Activated CD4-positive, CD25-positive, alpha-beta regulatory T cell (primary cell): ENCODE data around the gene CKS2.
A peak's percentile ranks its signal among the peaks of the same experiment; 100 is the strongest.
"Not testable (repeated sequence)": the region's sequence is repeated elsewhere in the genome, so short reads cannot be mapped to it uniquely, and the experiment has no call there.

ENCODE experiments used
- DNase-seq, 4 experiments: peaks; one replicate each; lab custom pipeline; 2025; lab: John Stamatoyannopoulos, UW

CKS2 gene

DNA sequence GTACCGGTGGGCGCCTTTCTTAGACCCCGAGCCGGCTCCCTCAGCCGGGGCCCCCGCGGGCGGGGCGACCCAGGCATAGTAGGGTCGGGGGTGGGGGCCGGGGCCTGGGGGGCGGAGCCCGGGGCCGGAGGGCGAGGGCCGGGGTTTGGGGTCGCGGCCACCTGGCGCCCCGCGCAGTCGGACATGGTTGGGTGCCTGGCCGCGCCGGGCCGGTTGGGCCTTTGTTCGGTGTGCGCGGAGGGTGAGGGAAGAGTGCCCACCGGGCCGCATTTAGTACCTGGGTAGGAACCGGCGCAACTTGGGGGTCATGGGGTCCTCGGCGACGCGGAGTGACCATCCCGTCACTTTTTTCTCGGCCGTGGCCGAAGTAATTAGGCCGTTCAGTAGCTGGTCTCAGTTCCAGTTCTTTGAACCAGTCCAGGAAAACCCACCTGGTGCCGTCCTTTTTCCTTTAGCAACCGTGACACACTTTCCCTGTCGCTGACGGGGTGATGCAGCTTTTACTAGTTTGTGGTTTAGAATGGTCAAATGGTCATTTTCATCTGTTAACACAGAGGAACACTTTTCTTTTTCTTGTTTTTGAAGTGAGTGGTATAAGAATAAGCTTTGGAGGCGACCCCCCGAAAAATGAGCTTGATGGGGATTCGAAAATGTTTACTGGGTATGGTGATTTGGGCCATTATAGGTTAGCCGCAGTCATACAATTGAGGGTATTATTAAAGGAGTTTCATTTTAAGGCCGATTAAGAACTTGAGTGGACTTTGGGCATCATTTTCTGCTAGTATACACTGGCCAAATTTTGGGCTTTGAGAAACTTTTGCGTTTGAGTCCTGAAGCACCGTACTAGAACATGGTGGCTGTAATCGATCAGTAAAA, 589 bp downstream of the CKS2 start:
- DNase-seq = peak in 1 of 4 experiments; percentile 37

DNA sequence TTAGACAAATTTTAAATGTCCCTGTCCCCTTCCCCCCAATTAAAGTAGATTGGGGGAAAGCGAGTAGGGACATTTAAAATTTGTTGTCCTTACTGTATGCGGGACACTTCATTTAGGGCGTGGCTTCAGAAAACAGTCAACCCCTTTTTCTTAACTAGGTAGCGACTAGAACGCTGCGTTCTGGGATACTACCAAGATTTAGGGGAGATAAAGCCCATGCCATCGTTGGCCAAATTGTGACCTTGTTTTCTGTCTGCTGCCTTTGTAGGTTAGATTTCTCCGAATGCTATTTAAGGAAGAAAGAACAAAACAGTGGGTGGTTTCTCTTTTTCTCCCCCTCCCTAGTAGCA, 1.2 kb downstream of the CKS2 start:
- no peak for DNase-seq

DNA sequence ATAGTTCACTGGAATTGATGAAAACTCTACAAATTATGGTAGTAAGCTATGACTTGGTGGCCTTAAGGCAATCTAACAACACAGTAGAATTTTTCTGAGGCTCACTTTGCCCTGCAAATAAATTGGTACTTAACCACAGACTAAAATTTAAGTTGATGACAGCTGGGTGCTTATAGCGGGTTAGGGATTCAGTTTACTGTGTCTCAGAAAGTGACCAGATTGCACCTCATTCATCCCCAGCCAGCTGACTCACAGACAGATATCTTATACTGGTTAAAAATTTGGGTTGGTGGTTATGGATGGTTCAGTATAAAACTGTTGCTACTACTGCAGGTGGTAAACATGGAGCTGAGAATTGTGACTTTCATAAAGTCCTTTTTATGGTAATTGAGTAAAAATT, 2.8 kb downstream of the CKS2 start:
- DNase-seq = no peak

DNA sequence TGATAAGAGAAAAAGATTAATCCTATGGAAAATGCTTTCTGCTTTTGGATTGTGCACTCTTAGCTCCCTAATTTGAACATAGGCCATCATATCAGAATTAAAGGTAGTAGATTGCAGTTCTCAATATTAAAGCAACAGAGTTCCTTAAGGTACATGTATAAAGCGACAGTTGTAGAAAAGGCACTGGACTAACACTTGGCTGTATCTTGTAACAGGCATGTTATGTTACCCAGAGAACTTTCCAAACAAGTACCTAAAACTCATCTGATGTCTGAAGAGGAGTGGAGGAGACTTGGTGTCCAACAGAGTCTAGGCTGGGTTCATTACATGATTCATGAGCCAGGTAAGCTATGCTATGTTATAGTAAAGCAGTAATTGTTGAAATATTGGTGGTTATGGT, 4.0 kb downstream of the CKS2 start:
- DNase-seq = no peak

DNA sequence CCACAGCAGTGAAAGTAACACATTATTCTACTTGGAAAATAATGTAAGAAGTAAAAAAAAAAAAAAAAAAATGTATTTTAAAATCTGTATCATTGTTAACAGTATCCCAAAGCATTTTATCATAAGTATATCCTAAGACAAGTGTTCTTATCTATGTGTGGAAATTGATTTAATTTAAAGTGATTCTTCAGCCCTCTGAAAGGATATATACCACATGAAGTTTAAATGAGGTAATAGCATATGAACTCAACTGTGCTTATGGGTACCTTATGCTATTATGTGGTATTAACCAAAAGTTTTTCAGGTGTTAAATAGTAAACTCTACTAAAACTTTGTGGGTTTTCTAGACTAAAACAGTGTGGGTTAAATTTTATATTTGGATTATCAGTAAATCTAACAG, 4.5 kb downstream of the CKS2 start:
- no peak for DNase-seq

DNA sequence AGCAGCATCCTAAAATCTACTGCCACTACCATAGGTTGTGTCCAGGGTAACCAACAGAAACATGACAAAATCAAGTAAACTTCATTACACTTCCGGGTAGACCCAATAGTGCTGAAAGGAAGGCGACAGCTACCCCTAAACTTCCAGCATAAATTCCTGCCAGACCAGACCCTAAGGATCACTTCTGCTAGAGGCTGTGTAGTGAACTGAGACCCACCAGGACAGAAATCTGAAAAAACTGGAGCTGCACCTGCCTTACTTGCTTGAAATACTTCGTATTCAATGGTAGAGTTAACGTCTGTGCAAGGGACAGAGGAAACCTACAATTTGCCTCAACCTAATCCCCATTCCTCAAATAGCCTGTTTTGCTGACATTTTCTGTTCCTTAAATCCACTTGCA, 6.3 kb downstream of the CKS2 start:
- no peak for DNase-seq

DNA sequence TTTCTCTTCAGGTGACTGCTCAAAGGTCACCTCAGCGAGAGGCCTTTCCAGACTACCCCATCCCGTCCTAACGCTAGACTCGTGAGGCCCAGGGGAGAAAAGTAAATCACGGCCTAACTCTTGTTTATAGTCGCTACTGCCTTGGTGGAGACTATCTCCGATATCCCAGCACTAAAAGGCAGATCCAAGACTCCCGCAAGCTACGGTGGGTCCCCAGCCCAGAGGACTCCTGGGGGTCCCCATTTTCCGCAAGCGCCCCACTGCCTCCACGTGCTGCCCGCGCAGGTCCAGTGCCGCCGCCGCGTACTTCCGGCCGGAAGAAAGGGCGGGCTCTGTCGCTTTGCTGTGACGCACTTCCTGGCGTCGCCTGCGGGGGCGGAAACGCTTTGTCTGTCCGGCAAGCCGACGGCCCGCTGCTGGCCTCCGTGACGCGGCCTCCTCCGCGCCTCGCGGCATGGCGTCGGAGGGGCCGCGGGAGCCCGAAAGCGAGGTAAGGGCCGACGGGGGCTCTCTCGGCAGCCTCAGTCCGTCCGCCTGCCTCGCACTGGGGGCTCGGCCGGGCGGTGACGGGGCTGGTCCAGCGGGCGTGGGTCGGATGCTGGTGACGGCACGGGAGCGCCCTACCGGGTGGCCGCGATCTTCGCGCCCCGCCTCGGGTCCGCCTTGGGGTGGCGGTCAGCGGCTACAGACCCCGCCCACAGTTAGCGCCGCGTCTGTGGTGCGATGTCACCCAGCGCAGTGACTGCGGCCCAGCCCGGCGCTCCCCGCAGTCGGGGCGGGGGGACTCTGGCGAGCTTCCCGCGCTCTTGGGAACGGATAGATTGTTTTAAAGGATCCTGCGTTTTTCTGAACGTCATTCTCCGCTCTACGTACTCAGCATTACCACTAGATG, 7.4 kb downstream of the CKS2 start, which contains the start of gene SECISBP2:
Gene SECISBP2 (plus strand): TSS at position 378 of the 892 bp plus-strand sequence. CDS start 77 bp downstream, at position 455.
- peak; percentile 86 to 89 (median 88) for DNase-seq

DNA sequence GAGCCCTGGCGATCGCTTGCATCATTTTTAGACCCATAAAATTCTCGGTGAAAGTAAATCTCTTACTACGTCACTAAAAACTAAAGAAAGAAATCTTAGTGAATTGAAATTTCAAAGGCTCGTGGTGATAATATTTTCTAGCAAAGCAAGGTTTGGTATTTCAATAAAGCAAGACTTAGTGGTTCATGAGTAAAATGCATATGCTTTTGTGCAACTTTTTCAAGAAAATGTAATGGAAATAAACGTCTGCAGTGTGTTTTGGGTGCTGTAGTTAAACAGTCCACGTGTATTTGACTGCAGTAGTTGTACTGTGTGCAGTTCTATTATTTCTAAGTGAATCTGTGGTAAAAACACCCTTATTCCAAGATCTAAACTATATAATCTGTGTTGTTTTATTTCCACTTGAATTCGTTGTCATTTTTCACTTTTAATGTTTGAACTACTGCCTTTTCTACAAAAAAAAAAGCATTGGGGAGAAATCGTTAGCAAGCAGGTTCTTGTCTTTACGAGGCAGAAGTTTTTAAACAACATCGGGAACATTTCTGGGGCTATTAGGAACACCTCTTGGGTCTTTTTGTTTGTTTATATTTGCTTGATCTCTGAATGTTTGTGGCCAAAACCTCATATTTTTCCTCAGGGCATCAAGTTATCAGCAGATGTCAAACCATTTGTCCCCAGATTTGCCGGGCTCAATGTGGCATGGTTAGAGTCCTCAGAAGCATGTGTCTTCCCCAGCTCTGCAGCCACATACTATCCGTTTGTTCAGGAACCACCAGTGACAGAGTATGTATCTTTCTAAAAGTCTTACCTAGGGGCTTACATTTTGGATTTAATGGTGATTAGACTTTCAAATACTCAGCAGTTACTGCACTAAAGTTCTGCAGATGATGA, 8.3 kb downstream of the CKS2 start:
- DNase-seq = no peak

DNA sequence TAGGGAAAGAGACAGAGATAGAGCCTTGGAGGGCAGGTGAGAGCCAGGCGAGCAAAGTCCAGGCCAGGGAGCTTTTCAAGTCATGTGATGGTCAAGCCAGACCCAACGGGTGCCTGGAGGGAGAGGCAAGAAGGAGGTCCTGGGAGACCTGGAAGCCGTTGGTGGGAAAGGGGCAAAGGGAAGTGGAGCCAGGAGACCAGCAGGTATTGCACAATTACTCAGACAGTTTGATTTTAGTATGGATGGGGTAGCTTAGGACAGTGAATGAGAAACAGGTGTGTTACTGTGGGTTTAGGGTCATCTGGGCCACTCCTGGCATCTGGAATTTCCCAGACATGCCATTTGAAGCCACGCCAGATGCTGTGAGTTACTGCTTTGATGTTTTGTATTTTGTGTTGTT, 12.4 kb downstream of the CKS2 start:
- DNase-seq = no peak

DNA sequence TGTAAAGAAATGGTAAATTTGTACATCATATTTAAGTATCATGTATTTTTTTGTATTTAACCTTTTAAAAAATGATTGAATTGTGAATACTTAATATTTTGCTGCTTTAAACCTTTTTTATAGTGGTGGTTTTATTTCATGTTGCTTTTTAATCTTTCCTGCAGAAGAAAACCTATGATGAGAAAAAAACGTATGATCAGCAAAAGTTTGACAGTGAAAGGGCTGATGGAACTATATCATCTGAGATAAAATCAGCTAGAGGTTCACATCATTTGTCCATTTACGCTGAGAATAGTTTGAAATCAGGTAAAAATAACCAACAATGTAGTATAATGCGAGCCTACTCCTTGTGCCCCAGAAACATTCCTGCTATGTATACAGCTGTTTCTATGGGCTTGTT, 14.7 kb downstream of the CKS2 start:
- no peak for DNase-seq

DNA sequence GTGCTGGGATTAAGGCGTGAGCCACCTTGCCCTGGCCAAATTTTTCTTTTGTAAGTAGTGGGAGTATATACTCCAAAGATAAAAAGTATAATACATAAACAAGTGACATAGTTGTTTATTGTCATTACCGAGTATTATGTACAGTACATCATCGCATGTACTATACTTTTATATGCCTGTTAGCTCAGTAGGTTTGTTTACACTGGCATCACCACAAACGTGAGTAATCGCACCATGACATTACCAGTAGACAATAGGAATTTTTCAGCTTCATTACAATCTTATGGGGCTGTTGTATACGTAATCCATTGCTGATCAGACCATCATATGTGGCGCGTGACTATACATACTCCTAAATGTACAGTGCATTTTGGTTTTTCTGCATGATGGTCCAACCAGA, 17.1 kb downstream of the CKS2 start:
- DNase-seq = no peak

DNA sequence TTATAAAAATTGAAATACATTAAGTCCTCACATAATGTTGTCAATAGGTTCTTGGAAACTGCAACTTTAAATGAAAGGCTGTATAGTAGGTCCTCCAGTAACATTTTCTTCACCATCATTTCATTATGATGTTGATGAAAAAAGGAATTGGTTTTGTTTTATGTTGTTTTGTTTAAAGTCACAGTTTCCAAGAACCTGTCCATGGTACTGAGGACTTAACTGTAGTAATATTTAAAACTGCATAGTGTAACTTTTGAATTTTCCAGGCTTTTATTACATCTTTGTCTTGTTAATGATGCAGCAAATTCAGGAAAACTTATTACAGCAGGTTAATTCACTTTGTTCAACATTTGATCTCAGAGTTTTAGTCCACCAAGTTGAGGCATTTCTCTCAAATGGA, 18.9 kb downstream of the CKS2 start:
- no peak for DNase-seq

DNA sequence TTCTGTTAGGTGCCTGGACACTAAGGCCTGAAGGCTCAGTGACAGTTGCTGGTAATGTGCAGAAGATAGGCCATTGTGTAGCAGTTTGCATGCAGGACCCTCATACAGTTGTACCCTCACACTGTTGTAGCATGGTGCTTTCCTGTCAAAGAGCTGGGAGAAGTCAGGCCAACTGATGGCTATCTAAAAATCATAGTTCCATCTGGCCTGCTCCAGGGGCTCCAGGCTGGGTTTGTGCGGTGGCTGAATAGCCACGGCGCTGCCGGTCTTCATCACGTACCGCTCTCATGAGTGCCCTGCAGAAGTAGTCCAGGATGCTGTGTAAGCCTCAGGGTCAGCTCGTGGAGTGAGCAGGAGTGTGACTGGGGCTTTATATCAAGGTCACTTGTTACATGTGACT, 19.5 kb downstream of the CKS2 start:
- DNase-seq = no peak

DNA sequence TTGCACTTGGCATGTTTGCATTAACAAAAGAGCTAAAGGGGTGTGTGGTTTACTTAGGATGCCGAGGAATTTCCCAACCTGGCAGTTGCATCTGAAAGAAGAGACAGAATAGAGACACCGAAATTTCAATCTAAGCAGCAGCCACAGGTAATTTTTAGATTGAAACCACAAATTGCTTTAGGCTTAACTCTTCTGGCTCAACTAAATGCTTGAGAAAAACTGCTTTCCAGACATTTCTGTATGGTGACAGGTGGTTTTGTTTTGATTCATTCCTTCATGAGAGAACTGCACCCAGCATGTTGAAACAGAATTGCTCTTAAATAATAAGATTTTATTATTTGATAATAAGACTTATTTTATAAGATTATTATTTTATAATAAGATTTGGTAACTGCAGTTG, 28.8 kb downstream of the CKS2 start:
- DNase-seq = no peak

DNA sequence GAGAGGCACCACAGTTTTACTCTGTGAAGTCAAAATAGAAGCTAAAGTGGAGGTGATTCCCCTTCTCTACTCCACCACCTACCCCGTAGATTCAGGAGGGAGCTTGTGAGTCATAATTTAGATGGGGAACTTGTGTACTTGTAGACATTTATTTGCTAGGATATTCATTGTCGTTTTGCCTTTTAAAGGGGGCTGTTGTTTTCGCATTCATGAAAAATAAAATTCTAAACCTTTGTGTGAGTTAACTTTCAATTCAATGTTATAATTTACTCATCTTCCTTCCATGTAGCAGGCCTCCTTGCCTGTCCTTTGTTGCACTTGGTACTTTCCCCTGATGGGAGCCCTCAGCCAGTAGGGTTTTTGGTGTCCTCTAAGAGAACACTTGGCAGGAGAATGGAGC, 29.3 kb downstream of the CKS2 start:
- no peak for DNase-seq

DNA sequence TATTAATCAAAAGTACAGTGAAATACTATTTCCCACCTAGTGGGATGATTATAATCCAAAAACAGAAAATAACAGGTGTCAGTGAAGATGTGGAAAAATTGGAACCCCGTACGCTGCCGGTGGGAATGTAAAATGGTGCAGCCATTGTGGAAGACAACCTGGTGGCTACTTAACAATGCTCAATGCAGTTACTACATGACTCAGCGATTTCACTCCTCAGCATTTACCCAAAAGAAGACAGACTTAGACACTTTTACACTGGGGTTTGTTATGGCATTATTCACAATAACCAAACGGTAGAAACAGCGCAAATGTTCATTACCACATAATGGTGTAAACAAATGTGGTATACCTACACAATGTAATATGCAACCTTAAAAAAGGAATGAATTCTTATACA, 31.2 kb downstream of the CKS2 start:
- no peak for DNase-seq

DNA sequence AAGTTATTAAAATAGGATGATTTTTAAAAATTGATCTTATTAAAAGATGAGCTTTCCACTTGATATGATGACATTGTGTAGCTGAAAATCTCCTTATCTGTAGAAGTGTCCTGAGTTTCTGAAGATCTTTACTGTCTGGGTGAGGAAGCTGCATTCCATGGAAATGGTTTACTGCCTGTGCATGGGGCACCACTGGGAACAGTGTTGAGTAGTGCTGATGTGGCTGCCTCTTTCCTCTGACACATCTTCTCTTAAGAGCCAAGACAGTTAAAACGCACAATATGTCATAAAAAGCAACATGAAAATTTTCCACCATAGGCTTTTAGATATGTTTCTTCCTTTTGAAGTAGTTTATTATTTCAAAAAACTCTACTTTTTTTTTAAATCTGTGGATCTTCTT, 32.0 kb downstream of the CKS2 start:
- DNase-seq = no peak

DNA sequence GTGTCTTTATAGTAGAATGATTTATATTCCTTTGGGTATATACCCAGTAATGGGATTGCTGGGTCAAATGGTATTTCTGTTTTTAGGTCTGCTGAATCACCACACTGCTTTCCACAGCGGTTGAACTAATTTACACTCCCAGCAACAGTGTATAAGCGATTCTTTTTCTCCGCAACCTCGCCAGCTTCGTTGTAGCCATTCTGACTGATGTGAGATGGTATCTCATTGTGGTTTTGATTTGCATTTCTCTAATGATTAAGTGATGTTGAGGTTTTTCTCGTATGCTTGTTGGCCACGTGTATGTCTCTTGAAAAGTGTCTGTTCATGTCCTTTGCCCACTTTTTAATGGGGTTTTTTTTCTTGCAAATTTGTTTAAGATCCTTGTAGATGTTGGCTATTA, 32.8 kb downstream of the CKS2 start:
- not testable (repeated sequence) for DNase-seq

DNA sequence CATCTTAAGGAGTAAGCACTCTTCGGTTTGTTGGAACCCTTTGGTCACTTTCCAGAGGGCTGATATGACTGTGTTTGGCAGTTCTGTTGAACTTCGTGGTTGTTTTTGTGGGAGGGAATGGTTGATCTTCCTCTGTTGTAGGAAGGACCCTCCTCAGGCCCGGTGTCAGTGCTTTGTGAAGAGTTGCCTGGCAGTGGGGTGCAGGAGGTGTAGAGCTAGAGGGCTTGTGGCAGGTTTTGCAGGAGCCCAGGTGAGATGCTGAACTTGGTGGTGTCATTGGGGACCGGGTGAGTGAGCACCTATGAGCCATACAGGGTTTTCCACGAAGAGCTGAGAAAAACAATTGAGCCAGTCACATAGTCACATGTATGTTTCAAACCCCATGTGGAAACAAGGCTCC, 34.5 kb downstream of the CKS2 start:
- no peak for DNase-seq

DNA sequence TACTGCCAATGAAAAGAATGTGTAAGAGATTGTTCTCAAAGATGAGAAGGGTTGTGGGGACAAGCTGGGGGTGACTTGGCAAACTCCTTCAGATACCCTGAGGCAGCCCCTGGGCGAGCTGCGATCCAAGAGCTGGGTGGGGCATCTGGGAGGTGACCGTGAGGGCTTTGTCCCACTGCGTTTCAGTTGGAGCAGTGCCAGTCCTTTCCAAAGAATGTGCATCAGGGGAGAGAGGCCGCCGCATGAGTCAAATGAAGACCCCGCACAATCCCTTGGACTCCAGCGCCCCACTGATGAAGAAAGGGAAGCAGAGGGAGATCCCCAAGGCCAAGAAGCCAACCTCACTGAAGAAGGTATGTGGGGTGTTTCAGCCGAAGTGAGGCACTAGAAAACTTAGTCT, 35.7 kb downstream of the CKS2 start:
- no peak for DNase-seq

DNA sequence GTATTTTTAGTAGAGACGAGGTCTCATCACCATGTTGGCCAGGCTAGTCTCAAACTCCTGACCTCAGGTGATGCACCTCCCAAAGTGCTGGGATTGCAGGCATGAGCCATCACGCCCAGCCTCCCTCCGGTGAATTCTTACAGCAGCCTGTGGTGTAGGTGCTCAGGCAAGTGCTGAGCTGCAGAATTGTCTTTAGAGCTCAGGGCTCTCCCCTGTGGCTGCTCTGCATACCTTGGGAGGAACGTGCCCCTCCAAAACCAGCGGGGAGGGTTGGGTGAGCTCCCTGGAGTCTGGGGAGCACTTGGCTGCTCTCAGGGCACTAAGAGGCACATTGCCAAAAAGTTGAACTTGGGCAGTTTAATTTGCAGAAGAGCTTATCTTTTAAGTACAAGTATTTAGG, 36.7 kb downstream of the CKS2 start:
- DNase-seq = no peak

DNA sequence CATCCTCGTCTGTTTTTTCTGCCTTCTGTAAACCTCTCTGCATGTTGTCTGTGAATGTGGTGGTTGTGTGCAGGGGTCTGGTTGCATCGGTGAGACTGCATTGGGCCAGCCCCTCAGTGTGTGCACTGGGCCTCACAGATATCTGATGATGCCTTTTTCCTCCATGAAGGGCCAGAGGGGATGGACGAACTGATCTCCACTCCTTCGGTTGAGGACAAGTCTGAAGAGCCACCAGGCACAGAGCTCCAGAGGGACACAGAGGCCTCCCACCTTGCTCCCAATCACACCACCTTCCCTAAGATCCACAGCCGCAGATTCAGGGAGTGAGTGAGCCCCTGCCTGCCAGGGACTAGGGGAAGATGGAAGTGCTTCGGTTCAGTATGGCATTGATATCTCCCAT, 38.6 kb downstream of the CKS2 start:
- no peak for DNase-seq
